Measurements from ENCODE around the gene MDM1.

MDM1 gene

DNA sequence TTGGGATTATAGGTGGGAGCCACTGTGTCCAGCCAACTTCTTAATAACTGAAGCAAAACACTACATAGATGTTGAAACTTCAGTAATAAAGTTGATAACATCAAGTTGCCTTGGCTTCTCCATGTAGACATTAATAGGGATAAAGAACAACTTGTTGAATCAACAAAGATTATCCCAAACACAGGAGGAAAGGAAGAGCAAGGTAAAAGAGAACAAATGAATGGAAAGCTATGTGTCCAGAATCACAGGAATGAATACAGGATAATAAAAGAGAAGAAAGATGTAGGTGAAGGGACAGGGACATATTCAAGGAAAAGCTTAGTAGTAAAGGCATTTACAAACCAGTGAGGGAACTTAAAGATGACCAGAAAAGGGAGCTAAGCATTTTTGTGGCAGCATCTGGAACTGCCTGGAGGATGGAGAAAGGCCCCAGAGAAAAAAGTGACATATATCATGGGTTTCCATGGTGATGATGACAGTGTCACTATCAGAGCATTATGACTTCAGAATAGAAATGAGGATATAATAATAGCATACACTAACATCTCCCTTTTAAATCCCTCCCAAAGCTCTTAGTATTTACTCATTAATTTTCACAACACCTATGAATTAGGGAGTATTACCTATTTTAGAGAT is 24.0 kb upstream of the MDM1 start:
- DNase-seq = no peak

DNA sequence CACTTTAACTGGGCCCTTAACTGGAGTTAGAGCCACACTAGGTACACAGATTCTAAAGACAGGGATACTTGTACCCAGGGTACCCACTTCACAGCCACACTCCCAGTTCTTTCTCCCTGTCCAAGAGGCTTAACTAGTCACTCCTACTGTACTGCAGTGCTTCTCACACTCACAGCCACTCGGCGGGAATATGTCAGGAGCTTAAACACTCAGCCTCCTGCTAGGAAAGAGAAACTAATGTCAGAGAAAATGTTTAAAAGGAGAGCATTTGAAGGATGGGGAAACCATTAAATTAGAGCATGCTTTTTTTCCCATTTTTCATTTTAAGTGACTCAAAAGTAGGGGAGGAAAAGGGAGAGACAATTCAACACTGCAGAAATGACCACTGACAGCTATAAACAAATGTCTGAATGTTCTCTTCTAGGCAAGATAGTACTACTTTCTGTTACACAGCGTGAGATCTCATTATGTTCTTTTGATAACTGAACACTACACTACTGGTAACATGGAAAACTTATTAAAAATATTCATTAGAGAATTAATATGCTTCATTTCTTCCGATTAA is 22.9 kb upstream of the MDM1 start:
- DNase-seq = no peak

DNA sequence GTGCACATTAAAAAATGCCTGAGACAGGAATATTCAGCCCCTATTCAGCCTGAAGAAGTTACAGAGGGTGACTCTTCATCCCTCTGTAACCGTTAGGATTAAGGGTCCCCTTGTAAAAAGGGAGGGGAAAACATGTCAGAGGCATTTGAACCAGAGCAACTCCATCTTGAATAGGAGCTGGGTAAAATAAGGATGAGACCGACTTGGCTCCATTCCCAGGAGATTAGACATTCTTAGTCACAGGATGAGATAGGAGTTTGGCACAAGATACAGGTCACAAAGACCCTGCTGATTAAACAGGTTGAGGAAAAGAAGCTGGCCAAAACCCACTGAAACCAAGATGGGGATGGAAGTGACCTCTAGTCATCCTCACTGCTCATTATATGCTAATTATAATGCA is 19.9 kb upstream of the MDM1 start:
- no peak for DNase-seq

DNA sequence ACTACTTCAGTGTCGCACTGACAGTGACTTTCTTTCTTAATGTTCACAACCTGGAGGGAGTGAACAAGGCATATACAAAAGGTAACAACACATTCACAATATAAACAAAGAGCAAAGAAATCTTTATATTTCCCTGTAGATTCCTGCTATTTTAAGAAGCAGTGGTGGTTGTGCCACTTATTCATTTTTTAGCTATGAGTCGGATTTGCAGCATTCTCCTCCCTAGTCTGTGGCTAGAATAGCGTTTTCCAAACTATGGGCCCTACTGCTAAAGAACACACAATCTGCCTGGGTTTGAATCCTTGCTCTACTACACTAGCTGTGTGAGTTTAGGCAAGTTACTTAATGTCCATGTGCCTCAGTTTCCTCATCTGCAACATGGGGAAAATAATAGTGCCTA is 18.6 kb upstream of the MDM1 start:
- no peak for DNase-seq

DNA sequence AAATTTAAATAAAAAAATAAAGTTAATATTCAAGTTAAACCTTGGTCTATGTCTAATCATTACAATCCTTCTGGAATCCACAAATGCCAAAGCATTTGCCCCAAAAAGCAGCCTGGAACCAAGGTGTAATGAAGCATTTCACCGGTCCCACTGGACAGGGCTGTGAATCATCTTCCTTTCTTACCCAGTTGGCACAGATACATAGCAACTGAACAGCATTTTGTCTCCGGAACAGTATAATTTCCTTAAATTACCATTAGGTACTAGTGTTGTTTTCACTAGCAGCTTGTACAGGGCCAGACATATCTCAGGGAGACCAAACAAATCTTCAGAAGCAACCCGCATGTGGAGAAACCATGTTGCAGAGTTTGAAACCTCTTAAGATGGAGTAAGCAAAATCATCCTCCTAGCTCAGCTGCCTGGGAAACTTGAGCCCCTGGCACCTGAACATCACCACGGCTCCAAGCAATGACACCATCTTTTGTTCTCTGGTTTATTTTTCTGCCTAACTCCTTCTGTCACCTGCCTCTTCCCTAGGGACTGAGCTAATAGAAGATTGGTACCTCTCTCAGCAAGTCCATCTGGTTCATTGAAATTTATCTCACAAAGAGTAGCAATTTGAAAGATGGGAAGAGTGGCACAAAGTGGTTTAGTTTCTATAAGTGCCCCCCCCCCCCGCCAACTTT is 17.9 kb upstream of the MDM1 start:
- no peak for DNase-seq

DNA sequence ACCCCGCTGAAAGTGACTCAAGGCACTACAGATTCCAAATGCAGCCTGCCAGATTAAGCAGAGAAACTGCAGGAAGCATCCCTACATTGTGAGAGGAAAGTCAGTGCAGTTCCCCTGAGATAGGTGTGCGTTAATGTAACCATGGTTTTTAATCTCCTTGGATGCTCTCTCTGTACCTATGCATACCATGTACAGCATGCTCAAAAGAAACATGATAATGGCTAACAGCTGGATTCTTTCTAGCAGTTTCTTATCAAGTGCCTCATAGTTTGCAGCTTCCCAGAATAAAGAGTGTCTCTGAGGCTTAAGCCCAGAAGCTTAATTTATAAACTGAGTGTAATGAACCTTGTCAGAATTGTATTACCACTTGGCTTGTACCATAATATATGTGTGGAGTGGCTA is 17.1 kb upstream of the MDM1 start:
- DNase-seq = no peak

DNA sequence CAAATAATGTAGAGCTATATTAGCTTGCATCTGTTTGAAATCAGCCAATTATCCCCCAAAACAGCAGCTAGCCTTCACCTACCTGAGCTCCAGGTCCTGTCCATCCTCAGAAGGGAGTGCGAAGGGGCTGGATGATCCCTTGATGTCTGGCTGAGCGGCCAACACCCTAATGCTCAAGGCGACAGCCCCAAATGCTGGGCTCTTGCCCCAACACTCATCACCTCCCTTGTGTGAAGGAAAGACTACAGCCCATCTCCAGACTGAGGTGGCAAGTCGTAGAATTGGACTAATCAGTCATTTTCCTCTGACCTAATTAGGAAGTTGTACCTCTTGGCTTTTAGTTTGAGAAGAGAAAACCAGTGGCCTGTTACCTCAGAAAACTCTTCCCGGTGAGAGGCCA is 16.3 kb upstream of the MDM1 start:
- no peak for DNase-seq

DNA sequence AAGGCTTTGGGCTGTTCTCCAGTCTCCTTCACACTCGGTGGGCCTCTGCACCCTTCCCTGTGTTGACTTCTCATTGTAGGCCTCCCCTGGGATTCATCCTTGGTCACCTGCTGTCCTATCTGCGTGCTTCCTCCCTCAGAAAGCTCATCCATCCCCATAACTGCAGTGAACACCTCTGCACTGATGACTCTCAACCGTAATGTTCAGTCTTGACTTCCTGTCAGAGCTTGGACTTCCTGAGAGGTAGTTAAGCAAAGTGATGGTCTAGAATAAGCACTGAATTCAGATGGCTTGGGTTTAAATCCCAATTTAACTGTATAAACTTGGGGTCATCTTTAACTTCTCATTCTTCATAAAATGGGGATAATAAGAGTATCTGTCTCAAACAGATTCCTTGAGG is 13.6 kb upstream of the MDM1 start:
- no peak for DNase-seq

DNA sequence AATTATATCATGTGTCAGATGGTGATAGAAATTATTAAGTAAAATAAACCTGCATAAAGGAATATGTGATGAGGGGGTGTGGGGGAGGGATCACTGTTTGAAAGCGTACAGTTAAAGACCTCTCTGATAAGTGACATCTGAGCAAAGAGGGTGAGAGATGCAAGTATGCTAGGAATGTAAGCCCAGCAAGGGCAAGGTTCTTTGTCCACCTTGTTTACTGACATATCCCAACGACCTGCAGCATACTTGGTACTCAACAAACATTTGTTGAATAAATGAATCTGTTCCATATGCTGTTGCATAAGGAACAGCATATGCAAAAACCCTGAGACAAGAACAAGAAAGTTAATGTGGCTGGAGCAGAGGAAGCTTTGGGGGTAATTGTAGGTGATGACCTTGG is 12.0 kb upstream of the MDM1 start:
- no peak for DNase-seq

DNA sequence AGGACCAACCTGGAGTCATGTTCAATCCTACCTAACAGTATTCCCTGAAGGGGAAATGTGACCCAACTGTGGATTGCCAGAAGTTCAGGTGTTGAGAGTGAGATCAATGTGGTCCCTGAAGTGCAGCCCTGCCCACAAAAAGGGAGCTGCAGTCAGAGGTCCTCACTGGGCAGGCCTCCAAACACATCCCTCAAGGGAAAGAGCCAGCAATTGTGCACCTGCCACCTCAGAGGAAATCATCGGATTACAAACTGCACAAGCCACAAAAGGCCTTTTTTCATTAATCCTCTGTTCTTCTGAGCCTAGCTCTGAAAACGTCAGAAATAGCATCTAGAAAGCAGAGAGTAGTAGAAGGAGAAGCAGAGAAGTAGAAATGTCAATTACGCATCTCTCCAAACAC is 10.8 kb upstream of the MDM1 start:
- no peak for DNase-seq

DNA sequence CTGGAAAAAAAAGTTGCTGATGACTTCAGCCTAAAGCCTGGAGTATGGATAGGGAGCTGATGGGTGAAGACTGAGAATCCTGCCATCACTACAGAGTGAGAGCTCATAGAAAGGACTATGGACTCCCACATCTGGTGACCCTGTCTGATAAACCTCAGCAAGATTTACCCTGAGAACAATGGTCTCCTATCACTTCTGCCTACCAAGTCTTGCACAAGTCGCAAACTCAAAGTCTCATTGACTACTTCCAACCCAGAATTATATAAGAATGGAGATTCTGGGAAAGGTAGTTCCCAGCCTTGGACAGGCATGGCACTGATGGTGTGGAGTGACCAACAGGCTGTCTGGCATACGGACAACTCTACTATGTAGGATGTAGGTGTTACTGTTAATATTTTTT is 9.7 kb upstream of the MDM1 start:
- DNase-seq = no peak

DNA sequence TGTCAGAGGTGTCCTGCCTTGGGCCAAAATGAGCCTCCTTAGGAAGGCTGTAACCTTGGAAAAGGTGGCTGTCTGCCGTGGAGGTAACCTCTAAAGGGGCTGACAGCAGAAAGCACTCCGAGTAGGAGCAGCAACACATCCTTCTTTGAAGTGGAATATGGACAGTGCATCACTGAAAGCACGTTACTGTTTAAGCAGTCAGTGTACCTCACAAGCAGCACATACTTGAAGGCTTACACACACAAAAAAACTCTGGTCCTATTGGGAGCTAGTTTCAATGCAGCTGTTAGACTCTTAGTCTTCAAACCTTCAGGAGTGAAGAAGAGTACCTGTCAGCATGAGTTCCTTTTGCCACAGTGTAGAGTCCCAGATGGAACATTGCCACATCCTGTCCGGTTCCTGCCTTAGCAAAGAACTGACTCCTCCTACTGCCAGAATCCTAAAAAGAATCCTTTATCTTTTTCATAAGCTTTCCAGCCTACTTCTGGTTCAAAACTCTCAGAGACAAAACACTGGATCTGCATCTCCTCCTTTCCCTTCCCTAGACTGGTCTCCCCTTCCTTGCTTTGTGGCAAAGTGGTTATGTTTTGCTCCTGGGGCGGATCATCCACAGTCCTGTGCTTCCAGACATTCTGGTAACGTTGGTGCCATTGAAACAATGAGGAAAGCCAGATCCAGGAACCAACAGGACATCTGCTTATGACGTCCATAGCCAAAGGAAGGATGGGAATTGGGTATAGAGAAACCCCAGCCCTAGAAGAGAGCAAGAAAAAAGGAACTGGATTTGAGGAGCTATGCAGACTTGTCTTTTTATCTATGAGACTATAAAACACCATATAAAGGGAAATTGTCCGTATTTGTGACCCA is 8.5 kb upstream of the MDM1 start:
- no peak for DNase-seq

DNA sequence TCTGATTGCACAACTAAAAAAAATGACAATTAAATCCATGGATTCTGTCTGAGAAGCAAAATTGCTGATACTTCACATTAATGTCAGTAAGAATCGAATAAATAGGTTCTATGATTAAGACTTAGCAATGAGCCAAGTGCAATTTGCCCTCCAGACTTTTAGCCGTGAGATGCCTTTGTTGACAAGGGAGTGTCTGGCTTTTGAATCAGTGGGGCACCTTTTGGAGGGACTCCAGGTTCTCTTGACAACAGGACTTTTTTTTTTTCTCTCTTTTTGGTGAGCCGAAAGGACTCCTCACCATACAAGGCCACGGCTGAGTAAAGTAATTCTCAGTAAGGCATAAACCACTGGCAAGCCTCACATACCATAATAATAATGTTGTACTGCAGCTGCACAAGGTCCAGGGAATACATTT is 4.7 kb upstream of the MDM1 start:
- DNase-seq = no peak

DNA sequence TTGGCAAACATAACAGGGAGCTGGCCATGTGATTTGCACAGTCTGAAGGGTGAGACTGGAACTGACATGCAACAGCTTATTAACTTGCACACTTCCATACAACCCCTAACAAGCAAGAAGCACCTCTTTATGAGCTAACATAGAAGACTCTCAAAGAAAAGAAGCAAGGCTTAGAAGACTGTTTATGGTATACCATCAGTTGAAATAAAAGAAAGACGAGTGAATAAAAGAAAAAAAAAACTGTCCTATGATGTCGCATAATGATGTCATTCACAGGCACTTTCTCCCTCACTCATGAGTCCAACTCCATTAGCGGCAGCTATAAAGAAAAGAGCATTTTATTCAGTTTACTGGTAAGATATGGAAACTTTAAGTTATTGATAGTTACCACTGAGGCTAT is 3.3 kb upstream of the MDM1 start:
- no peak for DNase-seq

DNA sequence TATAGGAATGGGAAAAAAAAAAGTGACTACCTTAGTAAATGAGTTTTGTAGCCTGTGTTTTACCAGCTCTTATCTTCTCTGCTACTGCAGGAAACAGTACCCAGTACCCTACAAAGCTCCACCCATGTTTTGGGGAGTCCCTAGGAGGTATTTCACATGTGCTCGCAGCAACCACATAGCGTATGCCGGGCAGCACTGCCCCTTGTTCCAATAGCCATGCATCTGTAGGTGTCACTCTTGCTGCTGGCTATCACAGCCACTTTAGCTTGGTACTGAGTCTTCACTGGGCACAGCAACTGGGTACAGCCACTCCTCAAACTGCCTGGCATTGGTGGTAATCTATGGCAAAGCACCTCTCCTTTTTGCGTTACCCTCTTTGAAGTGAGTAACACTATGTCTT is 2.0 kb upstream of the MDM1 start:
- no peak for DNase-seq

DNA sequence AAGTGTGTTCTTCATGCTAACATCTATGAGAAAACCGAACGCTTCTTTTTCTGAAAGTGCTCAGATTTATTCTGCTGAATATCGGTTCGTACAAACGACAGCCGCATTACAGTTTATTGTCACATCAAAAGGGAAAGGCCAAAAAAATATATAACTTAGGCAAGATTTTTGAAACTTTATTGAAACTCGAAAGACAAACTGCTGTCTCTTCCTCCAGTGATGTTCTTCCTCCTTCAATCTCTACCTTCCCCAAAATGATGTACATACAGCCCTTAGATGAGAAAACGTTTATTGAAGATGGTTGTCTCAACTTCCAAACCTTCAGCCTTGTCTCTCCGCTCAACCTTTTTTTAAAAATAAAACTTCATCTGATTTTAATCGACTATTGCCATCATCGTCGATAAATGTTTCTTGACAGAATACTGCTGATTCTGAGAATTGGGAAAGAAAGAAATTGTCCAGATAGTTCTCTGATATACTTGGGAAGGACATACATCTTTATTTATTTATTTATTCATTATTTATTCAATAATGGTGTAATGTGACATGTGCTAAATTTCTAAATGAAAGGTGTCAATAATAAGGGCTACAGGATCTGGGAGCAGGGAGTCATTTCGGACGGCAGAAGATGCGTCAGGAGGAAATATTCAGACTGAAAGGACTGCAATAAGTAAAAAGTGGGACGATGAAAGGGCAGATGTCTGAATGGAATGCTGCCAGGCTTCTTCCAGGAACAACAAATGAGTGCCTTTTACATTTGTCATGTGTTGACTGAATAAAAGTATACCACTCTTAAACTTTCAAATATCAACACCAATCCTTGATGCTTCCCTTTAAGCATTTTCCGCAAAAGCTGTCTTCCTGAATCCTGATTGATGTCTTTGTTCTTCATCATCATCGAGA is 817 bp upstream of the MDM1 start:
- no peak for DNase-seq

DNA sequence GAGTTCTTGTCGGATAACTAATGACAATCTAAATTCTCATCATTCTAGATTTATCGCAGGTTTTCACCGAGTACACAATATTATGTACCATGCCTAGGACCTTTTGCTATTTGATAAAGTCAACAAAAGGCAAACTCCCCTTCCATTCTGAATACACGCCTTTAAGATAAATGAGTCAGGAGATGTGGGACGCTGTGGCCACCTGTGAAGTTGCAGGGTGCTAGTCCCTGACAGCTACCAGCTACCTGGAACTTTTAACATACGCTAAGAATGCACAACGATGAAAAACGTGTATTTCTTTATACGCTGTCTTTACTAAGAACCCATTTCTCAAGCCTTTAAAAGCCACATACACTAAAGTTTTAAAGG is 678 bp downstream of the MDM1 start:
- DNase-seq = no peak

DNA sequence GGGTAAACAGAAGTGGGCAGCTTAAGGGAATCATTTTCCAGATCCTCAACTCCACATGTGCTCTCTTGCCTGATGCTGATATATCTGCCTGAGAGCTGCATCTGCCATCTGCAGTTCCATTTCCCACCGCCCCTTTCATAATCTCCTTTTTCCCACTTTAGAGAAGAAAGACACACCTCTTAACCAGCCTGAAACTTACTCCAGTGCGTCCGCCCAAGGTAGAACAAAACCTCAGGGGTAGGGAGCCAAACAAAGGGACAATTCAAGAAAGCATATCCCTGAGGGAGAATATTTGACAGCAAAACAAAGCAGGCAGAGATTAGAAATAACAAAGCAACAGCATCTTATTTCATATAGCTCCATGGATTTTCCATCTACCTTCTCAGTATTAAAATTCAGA is 4.3 kb downstream of the MDM1 start:
- no peak for DNase-seq

DNA sequence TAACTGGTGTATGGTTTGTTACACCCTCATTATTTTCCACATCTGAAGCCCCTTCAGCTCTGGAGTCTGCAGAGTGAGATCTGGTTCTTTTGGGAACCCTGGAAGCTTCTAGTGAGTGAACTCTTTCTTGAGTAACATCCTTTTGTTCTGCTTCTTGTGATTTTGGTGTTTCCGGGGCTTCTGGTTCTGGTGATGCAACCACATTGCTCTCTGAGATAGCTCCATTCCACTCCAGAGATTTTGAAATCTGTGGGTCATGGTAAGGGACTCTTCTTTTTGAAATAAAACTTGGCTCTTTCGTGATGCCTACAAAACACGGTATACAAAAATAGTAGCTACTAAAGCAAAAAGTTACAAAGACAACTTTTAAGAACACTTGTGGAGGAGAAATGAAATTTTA is 5.4 kb downstream of the MDM1 start:
- DNase-seq = no peak

DNA sequence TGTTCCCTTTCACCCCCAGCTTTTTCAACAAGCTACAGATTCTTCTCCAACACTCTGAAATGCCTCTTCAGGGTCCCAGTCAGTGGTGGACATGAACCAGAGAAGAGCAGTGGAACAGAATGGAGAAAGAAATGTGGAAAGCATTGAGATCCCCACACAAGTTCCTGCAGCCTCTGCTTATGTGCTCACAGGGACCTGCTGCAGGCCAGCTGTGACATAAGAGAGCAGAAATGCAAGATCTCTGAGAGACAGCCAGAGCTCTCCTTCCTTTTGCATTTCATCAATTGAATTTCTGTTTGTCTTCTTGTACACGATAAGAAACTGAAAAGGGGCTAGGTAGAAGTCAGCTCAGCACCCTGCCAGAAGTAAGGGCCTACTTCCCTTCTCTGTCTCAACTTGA is 6.2 kb downstream of the MDM1 start:
- no peak for DNase-seq

DNA sequence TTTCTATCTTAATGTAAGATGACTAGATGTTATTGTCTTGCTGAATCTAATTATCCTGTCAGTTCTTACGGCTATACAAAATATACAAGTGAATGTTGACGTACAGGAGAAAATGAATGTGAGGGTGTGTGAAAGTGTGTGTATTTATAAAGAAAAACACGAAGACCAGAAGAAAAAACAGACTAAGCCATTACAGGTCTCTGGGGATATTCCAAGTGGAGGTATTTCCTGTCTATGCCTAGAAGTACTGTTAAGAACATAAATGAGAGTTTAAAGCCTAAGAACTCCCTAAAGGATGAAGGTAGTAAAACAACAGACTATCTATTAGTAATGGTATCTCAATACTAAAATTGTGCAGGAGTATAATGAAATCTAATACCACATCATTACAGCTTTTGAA is 7.6 kb downstream of the MDM1 start:
- DNase-seq = no peak

DNA sequence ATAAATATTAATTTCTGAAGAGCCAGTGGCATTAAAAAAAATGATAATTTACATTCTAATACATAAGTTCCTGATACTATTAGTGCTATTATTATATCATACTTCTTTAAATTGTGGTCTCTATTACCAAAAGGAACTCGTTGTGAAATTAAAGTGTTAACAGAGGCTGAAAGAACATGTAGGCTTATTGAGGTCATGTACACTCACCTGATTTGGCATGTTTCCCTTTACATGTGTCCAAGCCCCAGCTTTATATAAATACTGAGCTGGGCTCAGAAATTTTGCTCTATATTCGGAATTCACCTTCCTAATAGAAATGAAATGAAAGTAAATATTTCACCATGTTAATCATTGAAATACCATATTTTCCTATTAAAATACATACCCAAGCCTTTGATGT is 11.0 kb downstream of the MDM1 start:
- DNase-seq = no peak

All from activated T-cell treated with anti-CD3 and anti-CD28 coated beads for 4 hours (primary cell).